HCT116 (cell line): Measurements from ENCODE around the gene LRRC73. TPM values are rescaled to one million over a fixed set of nuclear protein-coding genes. Genes with fewer than 3 reads are reported as not detected.

ENCODE experiments used
- ATAC-seq: fragments of 200-7000 bp; cut with Tn5 transposase; 2 replicates; pipeline ENCODE4 v1.9.1; 2020; ENCODE audit warnings: mild to moderate bottlenecking, moderate library complexity
- BruUV-seq: library from RNA; stranded (reverse); fragments of 400-500 nt; replicated peaks from 2 replicates; lab custom pipeline; 2021; lab: Mats Ljungman, UMichigan
- CTCF ChIA-PET: fragments of 300-600 bp; sonication (Branson Sonifier 250); formaldehyde crosslinking; loops from one replicate; lab custom pipeline; 2021; ENCODE audit warnings: antibody characterized with exemption; lab: Charles Lee
- POLR2A ChIA-PET: fragments of 300-600, 350-600 bp; sonication (Branson Sonifier 250); formaldehyde crosslinking; loops from one replicate; lab custom pipeline; 2021; ENCODE audit warnings: antibody characterized with exemption; lab: Charles Lee
- RAD21 ChIA-PET, 2 experiments: fragments of 300-600 bp; sonication (Branson Sonifier 250); formaldehyde crosslinking; loops; one replicate each; lab custom pipeline; 2023; ENCODE audit warnings: low total read pairs in 2 of 2; ENCODE audit not compliant: uncharacterized antibody in 2 of 2, unreplicated experiment in 2 of 2, low non-redundant PET in 1 of 2; lab: Charles Lee
- DNase-seq: peaks from one replicate; pipeline ENCODE4 v3.0.0-alpha.2; 2010; ENCODE audit warnings: low read depth, low spot score
- H2AFZ ChIP-seq: fragments of 200-600 bp; shearing (Covaris generic), sonication (generic); 2 replicates; pipeline ENCODE4 v1.6.1; 2017; ENCODE audit warnings: low read depth, mixed run types, mixed read lengths, antibody characterized with exemption, low read length; ENCODE audit not compliant: poor library complexity, severe bottlenecking
- H3K27ac ChIP-seq: 2 replicates; pipeline ENCODE4 v1.5.1; 2012; ENCODE audit warnings: low read depth, low read length
- H3K27me3 ChIP-seq: fragments of 200-600 bp; sonication (generic); 2 replicates; pipeline ENCODE4 v1.6.1; 2016; ENCODE audit warnings: mixed run types, low read length, mixed read lengths; ENCODE audit not compliant: insufficient read depth
- H3K36me3 ChIP-seq, 2 experiments: fragments of 200-500 bp in 1 of 2; fragments of 200-600 bp in 1 of 2; sonication (Bioruptor generic) in 1 of 2; sonication (generic) in 1 of 2; 2 replicates each; pipeline versions ENCODE4 v1.5.1 to v1.6.1; 2014 to 2016; ENCODE audit warnings: low read length in 2 of 2, inconsistent platforms in 1 of 2, mixed read lengths in 1 of 2, mixed run types in 1 of 2; ENCODE audit not compliant: insufficient read depth in 2 of 2, control insufficient read depth in 1 of 2
- H3K4me1 ChIP-seq, 2 experiments: fragments of 200-600 bp in 1 of 2; sonication (generic) in 1 of 2; 2 replicates each; pipeline versions ENCODE4 v1.5.1 to v1.6.1; 2012 to 2017; ENCODE audit warnings: low read length in 2 of 2, inconsistent platforms in 1 of 2, mild to moderate bottlenecking in 1 of 2, mixed read lengths in 1 of 2, mixed run types in 1 of 2, moderate library complexity in 1 of 2; ENCODE audit not compliant: insufficient read depth in 2 of 2, control insufficient read depth in 1 of 2
- H3K4me2 ChIP-seq: fragments of 200-600 bp; sonication (generic); 2 replicates; pipeline ENCODE4 v1.6.1; 2017; ENCODE audit warnings: mixed run types, low read length, mixed read lengths
- H3K4me3 ChIP-seq, 2 experiments: fragments of 200-600 bp in 1 of 2; sonication (generic) in 1 of 2; replicated peaks in 1 of 2; 2 replicates each; pipeline ENCODE4 v1.5.1; 2011 to 2016; ENCODE audit warnings: low read length in 2 of 2, control low read depth in 1 of 2, low read depth in 1 of 2, mild to moderate bottlenecking in 1 of 2, mixed read lengths in 1 of 2, mixed run types in 1 of 2
- H3K79me2 ChIP-seq: fragments of 200-600 bp; sonication (generic); 2 replicates; pipeline ENCODE4 v1.6.1; 2017; ENCODE audit warnings: mild to moderate bottlenecking, mixed run types, low read length, moderate library complexity, mixed read lengths; ENCODE audit not compliant: insufficient read depth
- H3K9ac ChIP-seq: fragments of 200-600 bp; sonication (generic); 2 replicates; pipeline ENCODE4 v1.6.1; 2016; ENCODE audit warnings: low read length, mixed read lengths
- H3K9me2 ChIP-seq: fragments of 200-600 bp; sonication (generic), shearing (Covaris generic); 2 replicates; pipeline ENCODE4 v1.6.1; 2017; ENCODE audit warnings: mixed run types, mild to moderate bottlenecking, moderate library complexity; ENCODE audit not compliant: insufficient read depth
- H3K9me3 ChIP-seq, 2 experiments: fragments of 200-500 bp in 1 of 2; fragments of 200-600 bp in 1 of 2; sonication (Bioruptor generic) in 1 of 2; sonication (generic) in 1 of 2; 2 replicates each; pipeline ENCODE4 v1.6.1; 2014 to 2017; ENCODE audit warnings: low read length in 2 of 2, mixed read lengths in 2 of 2, inconsistent platforms in 1 of 2, low read depth in 1 of 2, mild to moderate bottlenecking in 1 of 2, mixed run types in 1 of 2, moderate library complexity in 1 of 2; ENCODE audit not compliant: control insufficient read depth in 1 of 2, insufficient read depth in 1 of 2
- H4K20me1 ChIP-seq: fragments of 200-600 bp; sonication (generic), shearing (Covaris generic); 2 replicates; pipeline ENCODE4 v1.6.1; 2017; ENCODE audit warnings: mixed run types, mild to moderate bottlenecking, moderate library complexity; ENCODE audit not compliant: insufficient read depth
- EGR1 ChIP-seq: IDR thresholded peaks from 2 replicates; pipeline ENCODE4 v1.6.1; 2012; ENCODE audit warnings: low read depth
- ELF1 ChIP-seq: IDR thresholded peaks from 2 replicates; pipeline ENCODE4 v1.6.1; 2012; ENCODE audit warnings: low read depth, borderline replicate concordance
- EZH2 ChIP-seq: fragments of 200-600 bp; sonication (generic); IDR thresholded peaks from 2 replicates; pipeline ENCODE4 v1.6.1; 2017; ENCODE audit warnings: antibody characterized with exemption, mixed run types
- EZH2phosphoT487 ChIP-seq: fragments of 200-600 bp; IDR thresholded peaks from 2 replicates; pipeline ENCODE4 v1.6.1; 2018; ENCODE audit warnings: antibody characterized with exemption, borderline replicate concordance
- RAD21 ChIP-seq: IDR thresholded peaks from 2 replicates; pipeline ENCODE4 v1.6.1; 2012; ENCODE audit warnings: low read depth, mild to moderate bottlenecking
- SRF ChIP-seq: IDR thresholded peaks from 2 replicates; pipeline ENCODE4 v1.6.1; 2012; ENCODE audit warnings: low read depth
- TCF7L2 ChIP-seq: IDR thresholded peaks from 2 replicates; pipeline ENCODE4 v1.7.0; 2011; ENCODE audit warnings: borderline replicate concordance, inconsistent platforms; ENCODE audit not compliant: insufficient read depth, insufficient read length; ENCODE audit errors: extremely low read depth
- YY1 ChIP-seq: IDR thresholded peaks from 2 replicates; pipeline ENCODE4 v1.6.1; 2011; ENCODE audit warnings: low read length, low read depth, moderate library complexity, mild to moderate bottlenecking; ENCODE audit not compliant: insufficient replicate concordance; ENCODE audit errors: extremely low read depth
- ZNF274 ChIP-seq: fragments of 200-500 bp; sonication (Bioruptor generic); IDR thresholded peaks from 2 replicates; pipeline ENCODE4 v1.6.1; 2014; ENCODE audit warnings: mild to moderate bottlenecking, low read depth, low read length, inconsistent platforms
- intact Hi-C: fragments of 100-400 bp; cut with micrococcal nuclease; formaldehyde crosslinking; loops from 2 replicates; pipeline ENCODE4 v1.10.0; 2022
- total RNA-seq: library from RNA; stranded (reverse); gene quantifications from one replicate; pipeline ENCODE4 v1.2.1, GENCODE V29; 2021; ENCODE audit not compliant: unreplicated experiment
- TF ChIP-seq, protein P1 (sequence below): IDR thresholded peaks from 2 replicates; pipeline ENCODE4 v1.6.1; 2012
- TF ChIP-seq, protein P2 (sequence below), 3 experiments: fragments of 200-600 bp in 1 of 3; sonication (generic) in 1 of 3; IDR thresholded peaks in 2 of 3; conservative IDR thresholded peaks in 1 of 3; 2 replicates each; pipeline ENCODE4 v1.5.1; 2012 to 2017; ENCODE audit warnings: low read depth in 2 of 3, low read length in 2 of 3, antibody characterized with exemption in 1 of 3, borderline replicate concordance in 1 of 3, control low read depth in 1 of 3, mild to moderate bottlenecking in 1 of 3, mixed read lengths in 1 of 3, mixed run types in 1 of 3, moderate library complexity in 1 of 3; ENCODE audit not compliant: insufficient read depth in 1 of 3

The LRRC73 gene
- total RNA-seq, 1 experiment from 2014 or later, result 1.2 TPM

DNA sequence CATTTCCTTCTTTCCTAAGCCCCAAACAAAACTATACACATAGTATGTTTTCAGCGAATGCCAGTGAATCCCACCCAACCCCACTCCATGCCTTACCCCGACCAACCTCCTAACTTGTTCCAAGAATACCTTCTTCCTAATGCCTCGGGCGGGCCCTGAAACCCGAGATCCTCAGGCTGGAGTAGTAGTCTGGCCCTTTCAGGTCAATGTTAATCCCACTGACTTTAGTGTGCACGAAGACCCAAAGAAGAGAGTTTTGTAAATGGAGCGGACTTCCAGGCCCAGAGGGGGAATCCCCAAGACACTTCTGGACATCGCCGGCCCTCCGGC, 6.2 kb upstream of the LRRC73 start:
- ChIA-PET POLR2A (interaction anchor here (0.9 to 1.5 kb wide), 3 partner anchors 8 to 113 kb away, joined by 3 read pairs; partner anchors contain the start of gene GTPBP2), CTCF (interaction anchor here (2.7 kb wide), 1 partner anchor 9 kb away, joined by 12 read pairs; no protein-coding TSS in a partner anchor), RAD21 (no interaction called here)
- Histone ChIP-seq H3K9ac (peak overlapping the region; percentile 98), H3K4me2 (peak overlapping the region; percentile 92), H3K36me3 (peaks cover 38 to 47% of the 10 kb centered on the region in 2 experiments), H4K20me1 (0 out of 2 replicates have a peak, but pooled peaks cover 3% of the 10 kb centered on the region), H3K9me3 (no peaks in the 10 kb centered on the region), H3K79me2 (peaks cover 63% of the 10 kb centered on the region), H3K9me2 (no peaks in the 10 kb centered on the region), H3K4me3 (peak overlapping the region; percentile 92 to 100), H2AFZ (no peak overlapping the region), H3K4me1 (peaks cover 14 to 21% of the 10 kb centered on the region in 2 experiments; a peak in 3 of 4 replicates), H3K27me3 (no peaks in the 10 kb centered on the region), H3K27ac (peak overlapping the region; percentile 61)
- no peak for TF ChIP-seq TCF7L2
- TF ChIP-seq EZH2, result no peak
- TF ChIP-seq ZNF274, result no peak
- TF ChIP-seq, protein P1, sequence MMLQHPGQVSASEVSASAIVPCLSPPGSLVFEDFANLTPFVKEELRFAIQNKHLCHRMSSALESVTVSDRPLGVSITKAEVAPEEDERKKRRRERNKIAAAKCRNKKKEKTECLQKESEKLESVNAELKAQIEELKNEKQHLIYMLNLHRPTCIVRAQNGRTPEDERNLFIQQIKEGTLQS, result no peak
- TF ChIP-seq EGR1, result no peak
- no peak for TF ChIP-seq SRF
- no peak for TF ChIP-seq RAD21
- no peak for TF ChIP-seq ELF1
- TF ChIP-seq YY1, result no peak
- TF ChIP-seq, protein P2, sequence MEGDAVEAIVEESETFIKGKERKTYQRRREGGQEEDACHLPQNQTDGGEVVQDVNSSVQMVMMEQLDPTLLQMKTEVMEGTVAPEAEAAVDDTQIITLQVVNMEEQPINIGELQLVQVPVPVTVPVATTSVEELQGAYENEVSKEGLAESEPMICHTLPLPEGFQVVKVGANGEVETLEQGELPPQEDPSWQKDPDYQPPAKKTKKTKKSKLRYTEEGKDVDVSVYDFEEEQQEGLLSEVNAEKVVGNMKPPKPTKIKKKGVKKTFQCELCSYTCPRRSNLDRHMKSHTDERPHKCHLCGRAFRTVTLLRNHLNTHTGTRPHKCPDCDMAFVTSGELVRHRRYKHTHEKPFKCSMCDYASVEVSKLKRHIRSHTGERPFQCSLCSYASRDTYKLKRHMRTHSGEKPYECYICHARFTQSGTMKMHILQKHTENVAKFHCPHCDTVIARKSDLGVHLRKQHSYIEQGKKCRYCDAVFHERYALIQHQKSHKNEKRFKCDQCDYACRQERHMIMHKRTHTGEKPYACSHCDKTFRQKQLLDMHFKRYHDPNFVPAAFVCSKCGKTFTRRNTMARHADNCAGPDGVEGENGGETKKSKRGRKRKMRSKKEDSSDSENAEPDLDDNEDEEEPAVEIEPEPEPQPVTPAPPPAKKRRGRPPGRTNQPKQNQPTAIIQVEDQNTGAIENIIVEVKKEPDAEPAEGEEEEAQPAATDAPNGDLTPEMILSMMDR (IDR thresholded peaks at IDR 0.05 in 2 of 3, conservative IDR thresholded peaks at IDR 0.05 in 1 of 3; ENCODE audit: borderline replicate concordance in 1 of 3, insufficient read depth in 1 of 3, low read depth in 2 of 3, low read length in 2 of 3), result no peak
- TF ChIP-seq EZH2phosphoT487, result no peak
- no peak for DNase-seq
- no TSS peak for BruUV-seq
- intact Hi-C loops, result loop anchor here (5.0 kb wide), 1 partner anchor 344 kb away; the partner anchor contains the start of gene SRF
- no peak for ATAC-seq
